GM21825 (cell line): ENCODE results near the gene CCDC171.
A peak's percentile ranks its signal among the peaks of the same experiment; 100 is the strongest.

Source experiments
- ATAC-seq: cut with Tn5 transposase; IDR thresholded peaks from one replicate; pipeline ENCODE4 v1.9.1; 2021; ENCODE audit warnings: mild to moderate bottlenecking, moderate library complexity; ENCODE audit not compliant: unreplicated experiment

CCDC171 gene

DNA sequence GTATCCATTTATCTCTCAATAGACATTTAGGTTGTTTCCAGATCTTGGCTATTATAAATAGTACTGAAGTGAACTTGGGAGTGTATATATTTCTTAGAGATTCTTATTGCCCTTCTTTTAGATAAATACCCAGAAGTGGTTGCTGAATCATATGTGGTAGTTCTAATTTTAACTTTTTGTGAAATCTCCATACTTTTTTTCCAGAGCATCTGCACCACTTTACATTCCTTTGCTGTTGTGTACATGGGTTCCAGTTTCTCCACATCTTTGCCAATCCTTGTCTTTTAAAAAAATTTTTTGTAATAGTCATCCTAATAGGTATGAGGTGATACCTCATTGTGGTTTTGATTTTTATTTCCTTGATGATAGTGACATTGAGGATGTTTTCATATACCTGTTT is 303.7 kb downstream of the CCDC171 start:
- ATAC-seq: no peak

GRCh38 chr9:15867334-15867733 is 314.5 kb downstream of the CCDC171 start:
- ATAC-seq: no peak

DNA sequence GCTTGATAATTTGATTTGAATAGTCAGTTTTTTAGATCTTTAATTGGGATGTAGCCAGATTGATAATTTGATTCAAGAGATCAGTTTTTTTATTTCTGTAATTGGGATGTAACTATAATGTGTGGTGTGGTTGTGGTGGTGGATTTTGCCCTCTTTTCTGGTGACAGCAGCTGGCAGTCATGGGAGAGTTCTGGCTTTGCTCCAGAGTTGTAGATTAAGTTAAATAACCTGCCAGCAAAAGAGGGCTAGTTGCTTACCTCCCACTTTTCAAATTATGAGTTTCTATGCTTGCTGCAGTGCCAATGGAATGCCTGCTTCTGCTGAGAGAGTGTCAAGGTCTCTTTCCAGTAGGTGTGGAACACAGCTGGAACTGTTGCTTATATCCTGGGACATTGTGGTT is 315.1 kb downstream of the CCDC171 start:
- no peak for ATAC-seq

- peak; percentile 57 for ATAC-seq
These were observed 320.8 kb downstream of the CCDC171 start for GRCh38 chr9:15873573-15874177.

DNA sequence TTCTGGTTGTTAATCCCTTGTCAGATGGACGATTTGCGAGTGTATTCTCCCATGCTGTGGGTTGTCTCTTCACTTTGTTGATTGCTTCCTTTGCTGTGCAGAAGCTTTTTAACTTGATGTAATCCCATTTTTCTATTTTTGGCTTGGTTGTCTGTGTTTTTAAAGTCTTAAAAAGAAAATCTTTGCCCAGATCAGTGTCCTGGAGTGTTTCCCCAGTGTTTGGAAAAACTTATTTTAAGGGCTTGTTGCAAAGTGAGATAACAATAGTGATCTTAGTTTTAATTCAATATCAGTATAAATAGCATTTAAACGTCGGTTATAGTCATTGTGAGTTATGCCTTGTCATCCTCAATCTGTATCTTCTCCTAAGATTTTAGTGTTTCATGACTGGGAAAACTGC is 329.5 kb downstream of the CCDC171 start:
- ATAC-seq: no peak

GRCh38 chr9:15882883-15883282 is 330.0 kb downstream of the CCDC171 start:
- no peak for ATAC-seq

DNA sequence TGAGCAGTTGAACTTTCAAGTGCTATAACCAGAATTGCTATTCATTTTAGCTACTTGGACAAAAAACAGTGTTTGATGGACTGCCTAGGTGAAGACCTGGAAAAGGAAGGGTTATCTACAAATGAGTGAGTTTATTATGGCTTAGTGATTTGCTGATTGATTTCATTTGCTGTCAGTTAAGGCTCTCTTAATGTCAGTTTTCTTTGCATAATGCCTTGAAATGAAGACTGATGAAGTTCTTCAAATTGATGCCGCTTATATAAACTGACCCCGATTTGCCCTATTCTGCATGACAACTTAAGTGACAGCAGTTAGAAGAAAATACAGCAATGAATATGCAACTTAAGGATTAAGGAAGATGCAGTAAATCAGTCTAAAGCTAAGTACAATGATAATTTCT is 332.6 kb downstream of the CCDC171 start:
- no peak for ATAC-seq

GRCh38 chr9:15889555-15889954 is 336.7 kb downstream of the CCDC171 start:
- no peak for ATAC-seq

DNA sequence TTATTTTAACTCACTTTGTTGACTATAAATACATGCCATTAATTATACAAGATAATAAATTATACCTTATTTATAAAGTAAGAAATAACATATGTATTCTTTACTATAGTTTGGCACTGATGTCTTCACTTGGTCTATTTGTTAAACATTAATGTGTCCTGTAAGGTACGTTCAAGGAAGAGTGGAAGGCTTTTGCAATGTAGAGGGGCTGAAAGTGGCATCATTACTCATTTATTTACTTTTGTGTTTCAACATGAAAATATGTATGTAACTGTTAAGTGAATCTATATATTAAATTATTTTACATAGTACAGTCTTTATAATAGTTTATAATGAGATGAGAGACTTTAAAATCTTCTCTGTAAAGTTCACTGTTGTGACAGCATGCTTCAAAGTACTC is 348.7 kb downstream of the CCDC171 start:
- no peak for ATAC-seq

DNA sequence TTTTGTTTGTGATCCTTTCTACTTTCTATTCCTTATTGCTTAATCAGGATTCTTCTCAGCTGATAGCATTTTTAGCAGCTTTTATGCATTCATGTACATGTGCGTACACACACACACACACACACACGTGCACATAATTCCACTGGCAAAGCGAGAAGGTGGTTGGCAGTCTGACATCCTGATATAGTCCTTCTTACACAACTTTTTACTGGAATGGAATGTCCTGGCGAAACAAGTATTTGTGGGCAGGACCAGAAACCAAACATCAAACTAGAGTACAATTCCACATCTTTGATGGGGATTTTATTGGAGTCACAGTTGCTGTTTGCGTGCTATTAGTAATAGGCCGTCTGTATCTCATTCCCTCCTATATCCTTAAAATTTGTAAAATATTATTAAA is 356.5 kb downstream of the CCDC171 start:
- no peak for ATAC-seq

GRCh38 chr9:15915711-15916110 is 362.9 kb downstream of the CCDC171 start:
- no peak for ATAC-seq

DNA sequence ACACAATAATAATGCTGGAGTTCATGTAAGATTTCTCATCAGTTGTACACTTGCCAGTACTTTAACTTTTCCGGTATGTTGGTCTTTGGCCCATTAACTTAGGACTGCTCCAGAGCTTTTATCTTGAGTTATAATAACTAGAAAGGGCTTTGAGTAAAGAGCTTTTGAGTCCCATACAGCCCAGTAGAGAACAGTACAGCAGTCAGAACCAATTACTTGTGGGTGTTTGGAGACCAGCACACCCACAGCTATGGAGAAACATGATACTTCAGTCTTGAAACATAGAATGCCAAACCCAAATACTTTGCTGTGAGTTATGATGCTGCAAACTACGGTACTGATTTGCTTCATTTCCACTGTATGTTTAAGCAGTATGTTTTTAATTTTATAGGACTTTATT is 374.3 kb downstream of the CCDC171 start:
- ATAC-seq: no peak

GRCh38 chr9:15935661-15936305 is 382.9 kb downstream of the CCDC171 start:
- no peak for ATAC-seq

GRCh38 chr9:15936306-15936921 is 383.6 kb downstream of the CCDC171 start:
- ATAC-seq: no peak

- no peak for ATAC-seq
These were observed 390.1 kb downstream of the CCDC171 start for GRCh38 chr9:15942831-15943424.

DNA sequence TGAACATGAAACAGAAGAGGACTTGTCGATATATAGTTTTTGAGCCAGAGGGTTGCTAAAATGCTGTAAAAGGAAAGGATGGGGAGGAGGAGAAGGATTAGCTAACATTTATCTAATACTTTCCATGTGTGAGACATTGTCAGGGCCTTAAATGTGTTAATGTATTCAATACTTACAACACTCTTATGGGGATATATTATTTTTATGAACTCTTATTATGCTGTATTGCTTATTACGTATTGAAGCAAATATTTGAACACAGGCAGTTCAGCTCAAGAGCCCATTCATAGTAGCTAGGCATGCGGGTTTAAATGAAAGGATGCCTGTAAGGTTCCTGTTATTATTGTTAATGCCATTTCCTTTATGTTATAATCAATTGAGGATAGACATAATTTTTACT is 391.5 kb downstream of the CCDC171 start:
- ATAC-seq: no peak

DNA sequence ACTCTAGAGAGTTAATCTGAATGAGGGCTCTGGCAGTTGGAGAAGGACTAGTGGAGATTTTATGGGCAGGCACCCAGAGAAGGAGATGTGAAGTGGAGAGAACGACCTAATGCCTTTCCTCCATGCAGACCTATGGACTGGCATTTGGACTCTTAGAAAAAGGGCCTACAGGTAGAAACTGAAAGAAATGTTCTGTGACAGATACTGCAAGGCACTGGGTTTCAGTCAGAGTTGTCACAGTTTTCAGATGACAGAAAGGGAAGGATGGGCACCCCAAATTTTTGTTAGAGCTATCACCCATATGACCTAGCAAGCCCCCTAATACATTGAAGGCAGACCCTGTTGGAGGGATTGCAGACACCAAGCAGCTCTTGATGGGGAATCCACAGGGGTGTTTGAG is 406.8 kb downstream of the CCDC171 start:
- ATAC-seq: no peak

DNA sequence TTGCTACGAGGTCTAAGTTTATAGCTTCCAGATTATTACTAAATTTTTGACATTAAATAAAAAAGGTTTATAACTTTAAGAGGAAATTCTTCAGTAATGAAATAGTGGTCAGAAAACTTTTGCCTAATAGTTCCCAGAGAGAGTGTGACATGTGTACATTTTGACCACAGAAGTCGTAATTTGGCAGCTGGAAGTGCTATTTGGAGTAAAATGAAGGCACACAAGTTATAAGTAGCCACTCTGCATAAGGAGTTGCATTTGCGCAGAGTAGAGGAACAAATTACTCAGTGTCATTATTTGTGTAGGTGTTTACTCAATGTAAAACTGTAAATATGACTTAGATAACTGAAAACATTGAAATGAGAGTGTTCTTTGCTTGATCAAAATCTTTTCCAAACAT is 408.4 kb downstream of the CCDC171 start:
- ATAC-seq: no peak

GRCh38 chr9:15965246-15965745 is 412.5 kb downstream of the CCDC171 start:
- ATAC-seq: no peak

GRCh38 chr9:15966471-15966870 is 413.6 kb downstream of the CCDC171 start:
- no peak for ATAC-seq

DNA sequence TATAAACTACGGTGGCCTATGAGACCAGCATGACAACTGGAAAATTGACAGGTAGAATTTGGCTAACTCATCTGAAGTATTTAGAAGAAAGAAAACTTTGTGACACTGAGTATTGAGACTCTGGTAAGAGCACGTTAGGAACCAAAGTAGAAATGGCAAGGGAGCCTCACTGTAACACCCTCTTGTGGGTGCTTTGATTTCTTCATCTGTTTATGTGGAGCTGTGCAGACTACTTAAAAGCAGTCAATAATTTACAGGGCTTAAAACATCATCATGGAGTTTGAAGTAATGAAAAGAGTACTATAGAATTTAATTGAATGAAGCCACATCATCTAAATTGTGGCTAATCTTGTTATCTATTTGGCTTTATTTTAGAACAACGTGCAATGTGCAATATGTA is 414.2 kb downstream of the CCDC171 start:
- no peak for ATAC-seq

DNA sequence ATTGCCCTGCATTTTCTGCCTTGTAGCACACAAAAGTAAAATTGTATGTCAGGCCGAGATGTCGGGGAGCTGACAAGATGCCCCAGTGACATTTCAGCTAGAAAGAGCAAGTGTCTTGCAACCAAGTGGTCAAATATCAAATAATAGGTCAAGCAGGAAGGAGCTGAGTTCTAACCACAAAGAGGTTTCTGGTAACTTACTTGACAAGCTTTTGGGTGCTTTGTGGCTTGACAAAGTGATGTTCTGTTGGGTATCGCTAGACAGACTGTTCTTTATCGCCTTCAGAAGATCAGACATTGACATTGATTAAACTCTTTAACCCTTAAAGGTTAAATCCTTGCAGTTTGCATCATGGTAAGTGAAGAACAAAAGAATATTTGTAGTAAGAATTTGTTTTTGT is 419.9 kb downstream of the CCDC171 start:
- no peak for ATAC-seq
